Muscle of back (tissue), 11 donors: ENCODE data around the gene CCDC136. TPM values are rescaled to one million over a fixed set of nuclear protein-coding genes. Genes with fewer than 3 reads are reported as not detected.

ENCODE experiments used
- DNase-seq, 3 donors: peaks; one replicate each; pipeline versions ENCODE4 v3.0.0 to v3.0.0-alpha.2; 2013
- polyA plus RNA-seq, 10 donors: library from polyadenylated mRNA; unstranded; fragments of 120-200 nt; gene quantifications; one replicate each; pipeline ENCODE4 v1.2.1, GENCODE V29; 2013; ENCODE audit not compliant: insufficient read length in 10 of 10

The CCDC136 gene
- polyA plus RNA-seq, 10 donors, result 12.6 to 30.1 (median 19.4) TPM

- DNase-seq, result no peak
Measured at GRCh38 chr7:128801667-128802418, 10.1 kb downstream of the CCDC136 start.

GRCh38 chr7:128804484-128804883 is 12.7 kb downstream of the CCDC136 start:
- DNase-seq, result no peak

GRCh38 chr7:128805225-128805624 is 13.5 kb downstream of the CCDC136 start:
- no peak for DNase-seq

- peak in 2 of 3 donors; percentile 40 to 54 for DNase-seq
Measured at GRCh38 chr7:128807191-128807590, 15.4 kb downstream of the CCDC136 start.

GRCh38 chr7:128809363-128809762 is 17.6 kb downstream of the CCDC136 start:
- DNase-seq, result no peak

GRCh38 chr7:128810473-128810872 is 18.7 kb downstream of the CCDC136 start:
- DNase-seq, result no peak

GRCh38 chr7:128810997-128811396 is 19.2 kb downstream of the CCDC136 start:
- no peak for DNase-seq

GRCh38 chr7:128811631-128812430 is 20.1 kb downstream of the CCDC136 start:
- DNase-seq, result no peak

- DNase-seq, result peak in 2 of 3 donors; percentile 33 to 66
Measured at GRCh38 chr7:128812514-128813168, 20.9 kb downstream of the CCDC136 start.

GRCh38 chr7:128814499-128814898 is 22.7 kb downstream of the CCDC136 start:
- peak in 2 of 3 donors; percentile 32 to 60 for DNase-seq

GRCh38 chr7:128815289-128815942 is 23.6 kb downstream of the CCDC136 start:
- no peak for DNase-seq

- DNase-seq, result no peak
Measured at GRCh38 chr7:128818694-128819093, 26.9 kb downstream of the CCDC136 start.

GRCh38 chr7:128821724-128822123 is 30.0 kb downstream of the CCDC136 start:
- no peak for DNase-seq

- no peak for DNase-seq
Measured at GRCh38 chr7:128826512-128826911, 34.7 kb downstream of the CCDC136 start.

- DNase-seq, result no peak
Measured at GRCh38 chr7:128826916-128827247, 35.1 kb downstream of the CCDC136 start.

GRCh38 chr7:128827248-128827958 is 35.6 kb downstream of the CCDC136 start:
- DNase-seq, result peak; percentile 58 to 82 (median 64)

- DNase-seq, result peak; percentile 48 to 83 (median 53)
Measured at GRCh38 chr7:128827971-128828711, 36.4 kb downstream of the CCDC136 start.

- DNase-seq, result peak; percentile 51 to 70 (median 67)
Measured at GRCh38 chr7:128829391-128830166, 37.8 kb downstream of the CCDC136 start.
